GM21515 (cell line): ENCODE measurements around the gene LZTS2.
"Not testable (repeated sequence)": the region's sequence is repeated elsewhere in the genome, so short reads cannot be mapped to it uniquely, and the experiment has no call there.

Experiments
- ATAC-seq: cut with Tn5 transposase; IDR thresholded peaks from one replicate; pipeline ENCODE4 v1.9.1; 2021; ENCODE audit not compliant: unreplicated experiment

The LZTS2 gene

GRCh38 chr10:101031128-101031795, 31.7 kb downstream of the LZTS2 start, which contains the start of the genes PDZD7 and SFXN3:
Gene PDZD7 (minus strand): TSS chr10:101031129. CDS start chr10:101030219, 910 bp downstream.
Gene SFXN3 (plus strand): TSS chr10:101031234. CDS start chr10:101034695, 3,461 bp downstream.
- peak; percentile 94 for ATAC-seq

GRCh38 chr10:101031796-101032636, 32.4 kb downstream of the LZTS2 start:
- ATAC-seq = peak; percentile 39

DNA sequence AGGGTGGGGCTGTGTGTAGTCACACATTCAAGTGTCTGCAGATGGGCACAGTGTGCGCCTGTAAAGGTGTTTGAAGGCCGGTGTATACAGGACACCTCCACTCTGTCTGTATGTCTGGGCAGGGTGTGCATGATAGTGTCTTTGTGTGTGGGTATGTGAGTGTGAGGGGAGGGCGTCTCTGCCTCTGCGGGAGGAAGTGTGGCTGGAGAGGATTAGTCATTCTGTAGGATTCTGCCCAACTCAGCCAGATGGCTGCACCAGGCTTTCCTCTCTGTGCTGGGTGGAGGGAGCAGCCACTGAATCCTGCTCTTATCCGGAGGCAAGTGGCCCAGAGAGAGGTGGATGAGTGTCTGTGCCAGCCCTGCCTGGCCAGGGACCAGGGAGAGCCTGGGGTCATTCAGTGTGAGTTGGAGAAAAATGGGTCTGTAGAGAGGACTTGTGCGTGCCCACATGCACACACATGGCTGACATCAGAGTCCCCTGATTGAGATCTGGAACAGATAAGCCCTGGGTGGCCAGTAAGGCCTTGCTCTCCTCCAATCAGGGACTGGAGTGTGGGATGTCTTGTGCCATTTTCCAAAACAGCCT, 33.1 kb downstream of the LZTS2 start:
- peak; percentile 3 for ATAC-seq

GRCh38 chr10:101033276-101033675, 33.7 kb downstream of the LZTS2 start:
- ATAC-seq = no peak

DNA sequence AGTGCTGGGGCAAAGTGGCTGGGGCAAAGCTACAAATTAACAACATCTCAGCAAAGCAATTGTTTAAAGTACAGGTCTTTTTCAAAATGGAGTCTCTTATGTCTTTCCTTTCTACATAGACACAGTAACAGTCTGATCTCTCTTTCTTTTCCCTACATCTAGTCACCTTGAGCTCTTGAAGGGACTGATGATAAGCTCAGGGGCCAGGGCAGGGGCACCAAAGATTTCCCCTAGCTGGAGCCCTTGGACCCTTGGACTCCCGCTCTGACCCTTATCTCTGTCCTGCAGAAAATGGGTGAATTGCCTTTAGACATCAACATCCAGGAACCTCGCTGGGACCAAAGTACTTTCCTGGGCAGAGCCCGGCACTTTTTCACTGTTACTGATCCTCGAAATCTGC, 34.8 kb downstream of the LZTS2 start:
- ATAC-seq = not testable (repeated sequence)

DNA sequence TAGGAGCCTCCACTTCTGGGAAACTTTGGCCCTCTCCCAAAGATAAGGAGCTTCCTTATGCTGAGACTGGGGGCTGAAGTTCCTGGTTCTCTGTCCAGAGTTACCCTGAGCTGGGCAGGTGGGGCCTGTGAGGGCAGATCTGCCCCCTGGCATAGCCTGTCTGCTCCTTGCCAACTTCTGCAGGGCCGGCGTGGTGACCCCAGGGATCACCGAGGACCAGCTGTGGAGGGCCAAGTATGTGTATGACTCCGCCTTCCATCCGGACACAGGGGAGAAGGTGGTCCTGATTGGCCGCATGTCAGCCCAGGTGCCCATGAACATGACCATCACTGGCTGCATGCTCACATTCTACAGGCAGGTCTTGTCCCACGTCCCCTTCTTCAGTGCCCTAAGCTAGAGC, 35.7 kb downstream of the LZTS2 start:
- no peak for ATAC-seq

DNA sequence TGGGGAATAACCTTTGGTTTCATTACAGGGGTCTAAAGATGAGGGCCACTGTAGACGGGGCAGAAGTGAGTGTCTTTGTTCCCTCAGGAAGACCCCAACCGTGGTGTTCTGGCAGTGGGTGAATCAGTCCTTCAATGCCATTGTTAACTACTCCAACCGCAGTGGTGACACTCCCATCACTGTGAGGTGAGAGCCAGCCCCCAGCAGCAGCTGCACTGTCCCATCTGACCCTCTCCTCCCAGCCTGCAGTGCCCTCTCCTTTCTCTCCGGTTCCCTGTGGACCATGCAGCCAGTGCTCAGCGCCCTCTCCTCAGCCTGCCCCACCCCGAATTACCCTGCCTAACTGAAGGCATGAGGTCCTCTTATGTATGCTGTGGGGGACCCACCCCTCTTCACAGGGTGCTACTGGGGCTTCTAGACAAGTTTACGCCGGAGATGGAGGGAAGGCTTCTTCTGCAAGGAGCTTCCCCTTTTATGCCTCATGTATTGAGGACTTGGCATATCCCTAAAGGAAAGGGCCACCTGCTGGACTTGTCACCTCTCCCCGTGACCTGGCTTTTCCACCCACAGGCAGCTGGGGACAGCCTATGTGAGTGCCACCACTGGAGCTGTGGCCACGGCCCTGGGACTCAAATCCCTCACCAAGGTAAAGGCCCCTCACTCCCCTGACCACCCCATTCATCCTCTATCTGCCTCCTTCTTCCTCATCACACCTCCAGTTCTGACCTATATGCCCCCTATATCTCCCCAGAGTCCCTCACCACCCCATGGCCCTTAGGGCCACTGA, 36.5 kb downstream of the LZTS2 start:
- no peak for ATAC-seq

GRCh38 chr10:101036726-101037125, 37.1 kb downstream of the LZTS2 start:
- ATAC-seq = no peak

GRCh38 chr10:101038484-101038883, 38.9 kb downstream of the LZTS2 start:
- ATAC-seq = no peak

GRCh38 chr10:101040061-101040460, 40.5 kb downstream of the LZTS2 start:
- no peak for ATAC-seq

DNA sequence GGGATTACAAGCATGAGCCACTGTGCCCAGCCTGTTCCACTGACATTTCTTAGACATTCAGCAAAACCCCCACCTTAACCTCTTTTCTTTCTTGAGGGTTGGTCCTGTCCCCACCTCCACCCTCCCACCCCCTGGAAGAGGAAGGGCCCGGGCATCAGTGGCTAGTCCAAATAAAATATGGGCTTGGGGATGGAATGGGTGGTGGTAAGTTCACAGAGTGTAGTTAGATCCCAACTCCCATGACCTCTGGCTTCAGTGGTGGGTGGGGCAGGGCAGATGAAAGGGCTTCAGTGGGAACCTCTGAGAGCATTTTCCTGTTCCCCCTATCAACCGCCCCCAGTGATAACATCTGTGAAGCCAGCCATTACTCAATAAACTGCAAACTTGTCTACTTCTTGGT, 41.2 kb downstream of the LZTS2 start:
- no peak for ATAC-seq

GRCh38 chr10:101041252-101041761, 41.7 kb downstream of the LZTS2 start:
- peak; percentile 45 for ATAC-seq

DNA sequence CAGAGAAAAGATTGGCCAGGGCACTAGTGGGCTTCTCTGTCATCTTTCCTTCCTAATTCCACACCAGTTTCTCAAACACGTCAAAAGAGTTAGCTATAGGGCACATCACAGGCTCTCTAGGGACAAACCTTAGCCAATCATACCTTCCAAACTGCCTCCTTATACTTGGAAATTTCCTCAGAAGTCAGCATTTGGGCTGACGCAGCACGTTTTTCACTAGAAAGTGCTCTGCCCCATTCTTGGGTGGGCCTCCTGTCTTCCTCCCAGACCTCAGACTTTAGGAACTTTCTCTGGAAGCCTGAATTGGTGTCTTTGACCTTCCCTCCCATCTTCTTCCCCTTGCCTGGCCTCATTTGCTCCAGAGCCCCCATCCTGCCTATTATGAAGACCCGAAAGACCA, 42.5 kb downstream of the LZTS2 start:
- ATAC-seq = no peak

DNA sequence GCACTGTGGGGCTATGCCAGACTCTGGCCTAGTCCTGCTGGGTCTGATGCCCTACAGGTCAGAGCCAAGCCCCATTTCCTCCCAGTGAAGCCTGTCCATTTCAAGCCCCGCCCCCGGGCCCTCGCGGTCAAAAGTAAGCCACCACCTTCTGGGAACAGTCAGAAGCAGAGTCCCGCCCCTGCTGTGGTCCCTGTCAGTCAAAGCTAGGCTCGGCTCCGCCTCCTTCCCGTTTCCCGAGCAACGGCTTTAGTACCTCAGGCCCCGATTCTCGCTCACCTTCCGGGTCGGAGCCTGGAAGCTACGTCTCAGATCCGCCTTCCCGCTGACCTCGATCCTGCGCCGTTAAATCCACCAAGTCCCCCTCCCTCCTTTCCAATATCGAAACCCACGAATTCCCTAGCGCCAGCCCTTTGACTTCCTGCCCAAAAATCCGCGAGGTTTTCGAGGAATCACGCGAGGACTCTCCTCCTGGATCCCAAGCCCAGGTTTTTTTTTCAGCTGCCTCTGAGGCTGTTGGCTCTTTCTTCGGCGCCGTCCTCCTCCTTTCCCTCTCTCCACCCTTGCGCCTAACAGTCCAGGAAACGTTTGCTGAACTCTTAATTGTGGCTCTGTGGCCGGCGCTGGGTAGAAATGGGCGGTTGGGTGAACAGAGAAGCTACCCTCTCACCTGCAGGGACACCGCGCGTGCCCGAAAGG, 43.2 kb downstream of the LZTS2 start:
- ATAC-seq = peak; percentile 91

- ATAC-seq = no peak
Measured at GRCh38 chr10:101043363-101043707, 43.7 kb downstream of the LZTS2 start.

GRCh38 chr10:101044117-101044516, 44.5 kb downstream of the LZTS2 start:
- ATAC-seq = no peak

DNA sequence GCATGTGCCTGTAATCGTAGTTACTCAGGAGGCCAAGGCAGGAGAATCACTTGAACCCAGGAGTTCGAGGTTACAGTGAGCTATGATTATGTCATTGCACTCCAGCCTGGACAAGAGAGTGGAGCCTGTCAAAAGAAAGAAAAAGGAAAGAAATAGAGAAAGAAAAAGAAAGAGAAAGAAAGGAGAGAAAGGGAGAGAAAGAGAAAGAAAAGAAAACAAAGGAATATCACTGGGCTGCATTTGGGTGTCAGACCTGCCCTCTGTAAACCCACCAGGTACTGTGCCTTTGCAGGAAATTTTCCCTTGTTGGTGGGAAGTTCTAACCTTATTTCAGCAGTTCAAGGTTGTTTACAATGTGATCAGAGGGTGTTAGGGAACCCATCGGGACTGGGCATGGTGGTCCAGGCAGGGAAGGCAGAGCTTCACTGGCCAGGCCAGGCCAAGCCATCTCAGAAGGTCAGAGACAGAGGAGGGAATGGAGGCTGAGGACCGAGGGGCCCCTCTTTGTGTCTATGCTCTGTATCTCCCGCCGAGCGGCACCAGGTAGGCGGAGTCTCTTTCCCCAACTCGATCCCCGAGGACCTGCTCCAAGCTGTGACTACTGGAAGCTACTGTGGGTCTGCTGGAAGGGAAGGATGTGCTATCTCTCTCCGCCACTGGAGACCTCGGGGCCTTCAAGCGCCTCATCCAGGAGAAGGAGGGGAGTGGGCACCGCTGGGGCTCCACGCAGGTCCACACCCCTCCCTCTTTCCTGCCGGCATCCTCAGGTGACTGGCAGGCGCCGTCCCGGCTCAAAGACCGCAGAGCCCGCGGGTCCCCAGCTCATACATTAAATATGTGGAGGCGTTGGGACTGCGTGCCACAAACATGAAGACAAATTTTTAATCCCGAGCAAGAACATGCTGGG, 47.0 kb downstream of the LZTS2 start:
- no peak for ATAC-seq

- ATAC-seq = no peak
Measured at GRCh38 chr10:101047268-101047667, 47.7 kb downstream of the LZTS2 start.
